Activated CD4-positive, alpha-beta T cell treated with anti-CD3 and anti-CD28 coated beads, Interleukin-2, amount 10 ng/mL, durations not matched to agents 24 days and 14 days (primary cell): ENCODE measurements around the gene EVPLL. TPM values are rescaled to one million over a fixed set of nuclear protein-coding genes. Genes with fewer than 3 reads are reported as not detected.
"Not testable (repeated sequence)": the region's sequence is repeated elsewhere in the genome, so short reads cannot be mapped to it uniquely, and the experiment has no call there.

Source experiments
- DNase-seq: peaks from one replicate; pipeline ENCODE4 v3.0.0; 2022
- H3K27ac Mint-ChIP-seq: one replicate; pipeline ENCODE4 v1.8.0; 2022; ENCODE audit warnings: mild to moderate bottlenecking, mixed read lengths
- H3K27me3 Mint-ChIP-seq: one replicate; pipeline ENCODE4 v1.8.0; 2022; ENCODE audit warnings: mixed read lengths
- H3K36me3 Mint-ChIP-seq: one replicate; pipeline ENCODE4 v1.8.0; 2022; ENCODE audit warnings: low read depth, mild to moderate bottlenecking, mixed read lengths
- H3K4me1 Mint-ChIP-seq: one replicate; pipeline ENCODE4 v1.8.0; 2021; ENCODE audit warnings: mixed read lengths
- H3K4me3 Mint-ChIP-seq: one replicate; pipeline ENCODE4 v1.8.0; 2022; ENCODE audit warnings: mild to moderate bottlenecking, moderate library complexity, mixed read lengths
- H3K9me3 Mint-ChIP-seq: one replicate; pipeline ENCODE4 v1.8.0; 2021; ENCODE audit warnings: mixed read lengths
- intact Hi-C: fragments of 100-400 bp; cut with micrococcal nuclease; formaldehyde crosslinking; loops from one replicate; pipeline ENCODE4 v1.15.1; 2023
- total RNA-seq: library from RNA; stranded (reverse); gene quantifications from 2 replicates; pipeline ENCODE4 v1.2.3, GENCODE V29; 2022

EVPLL gene
- total RNA-seq, 1 donor from 2014 or later: not detected

DNA sequence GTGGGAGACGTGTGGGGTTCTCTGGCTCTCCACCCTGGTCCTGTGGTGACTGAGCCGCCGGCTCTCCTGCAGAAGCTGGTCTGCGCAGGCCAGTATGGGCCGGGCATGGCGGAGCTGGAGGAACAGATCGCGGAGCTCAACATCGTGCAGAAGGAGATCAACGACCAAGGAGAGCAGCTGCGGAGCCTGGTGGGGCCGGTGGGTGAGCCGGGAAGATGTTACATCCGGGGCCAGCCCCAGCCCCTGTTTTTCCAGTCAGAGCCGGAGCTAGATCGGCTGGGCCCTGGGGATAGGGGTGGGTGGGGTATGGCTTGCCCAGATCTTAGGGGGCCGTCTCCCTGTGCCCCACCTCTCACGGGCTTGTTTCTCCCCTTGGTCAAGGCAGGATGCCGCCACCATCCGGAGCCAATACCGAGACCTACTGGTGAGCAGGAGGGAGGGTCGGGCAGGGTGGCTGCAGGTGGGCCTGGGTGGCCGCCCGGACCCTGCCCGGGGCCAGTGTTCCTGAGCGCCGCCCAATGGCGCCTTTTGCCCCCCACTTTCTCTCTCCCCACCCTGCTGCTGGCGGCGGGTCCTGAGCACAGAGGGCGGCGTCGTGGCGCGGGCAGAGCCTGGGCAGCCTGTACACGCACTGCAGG, 5.0 kb downstream of the EVPLL start:
- H3K36me3 Mint-ChIP-seq: no peaks in the 10 kb centered on the region
- H3K4me1 Mint-ChIP-seq: peaks cover 2% of the 10 kb centered on the region
- no peaks in the 10 kb centered on the region for H3K9me3 Mint-ChIP-seq
- H3K27me3 Mint-ChIP-seq: peaks cover 22% of the 10 kb centered on the region
- no peak overlapping the region for H3K4me3 Mint-ChIP-seq
- intact Hi-C loops: no loop called here
- no peak overlapping the region for H3K27ac Mint-ChIP-seq
- DNase-seq: peak; percentile 45

DNA sequence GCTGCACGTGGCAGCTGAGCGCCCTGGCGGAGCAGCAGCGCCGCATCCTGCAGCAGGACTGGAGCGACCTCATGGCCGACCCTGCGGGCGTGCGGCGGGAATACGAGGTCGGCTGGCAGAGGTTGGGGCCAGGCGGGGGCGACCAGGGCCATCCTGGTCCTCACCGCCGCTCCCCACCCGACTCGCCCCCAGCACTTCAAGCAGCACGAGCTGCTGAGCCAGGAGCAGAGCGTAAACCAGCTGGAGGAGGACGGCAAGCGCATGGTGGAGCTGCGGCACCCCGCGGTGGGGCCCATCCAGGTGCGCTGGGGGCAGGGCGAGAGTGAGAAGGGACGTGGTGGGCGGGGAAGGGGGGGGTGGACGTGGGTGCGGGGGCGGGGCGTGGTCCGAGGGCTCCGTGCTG, 5.5 kb downstream of the EVPLL start:
- intact Hi-C loops, H3K27ac Mint-ChIP-seq, H3K9me3 Mint-ChIP-seq, H3K4me1 Mint-ChIP-seq, H3K36me3 Mint-ChIP-seq: not testable (repeated sequence)
- H3K4me3 Mint-ChIP-seq: peak overlapping the region; percentile 41
- H3K27me3 Mint-ChIP-seq: peaks cover 23% of the 10 kb centered on the region
- DNase-seq: peak; percentile 56

DNA sequence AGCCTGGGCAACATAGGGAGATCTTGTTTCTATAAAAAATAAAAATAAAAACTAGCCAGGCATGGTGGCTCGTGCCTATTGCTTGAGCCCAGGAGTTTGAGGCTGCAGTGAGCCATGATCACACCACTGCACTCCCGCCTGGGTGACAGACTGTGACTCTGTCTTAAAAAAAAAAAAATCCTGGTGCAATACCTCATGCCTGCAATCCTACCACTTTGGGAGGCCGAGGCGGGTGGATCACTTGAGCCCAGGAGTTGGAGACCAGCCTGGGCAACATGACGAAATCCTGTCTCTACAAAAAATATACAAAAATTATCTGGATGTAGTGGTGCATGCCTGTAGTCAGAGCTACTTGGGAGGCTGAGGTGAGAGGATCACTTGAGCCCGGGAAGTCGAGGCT, 6.7 kb downstream of the EVPLL start:
- H3K36me3 Mint-ChIP-seq, H3K9me3 Mint-ChIP-seq, H3K4me1 Mint-ChIP-seq, intact Hi-C loops, H3K27ac Mint-ChIP-seq, H3K4me3 Mint-ChIP-seq: not testable (repeated sequence)
- peak; percentile 34 for DNase-seq
- peaks cover 23% of the 10 kb centered on the region for H3K27me3 Mint-ChIP-seq

DNA sequence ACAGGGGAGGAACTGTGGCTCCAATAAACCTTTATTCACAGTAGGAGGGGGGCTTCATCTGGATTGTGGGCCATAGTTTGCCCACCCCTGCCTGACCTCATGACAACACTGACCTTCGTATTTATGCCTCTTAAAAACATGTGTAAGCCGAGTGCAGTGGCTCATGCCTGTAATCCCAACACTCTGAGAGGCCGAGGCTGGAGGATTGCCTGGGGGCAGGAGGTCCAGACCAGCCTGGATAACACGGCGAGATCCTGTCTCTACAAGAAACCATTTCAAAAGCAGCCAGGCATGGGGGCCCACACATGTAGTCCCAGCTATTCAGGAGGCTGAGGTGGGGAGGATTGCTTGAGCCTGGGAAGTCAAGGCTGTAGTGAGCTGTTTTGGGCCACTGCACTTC, 10.0 kb downstream of the EVPLL start:
- peaks cover 19% of the 10 kb centered on the region for H3K27me3 Mint-ChIP-seq
- H3K9me3 Mint-ChIP-seq, H3K4me1 Mint-ChIP-seq, H3K4me3 Mint-ChIP-seq, intact Hi-C loops, H3K27ac Mint-ChIP-seq, H3K36me3 Mint-ChIP-seq: not testable (repeated sequence)
- peak; percentile 44 for DNase-seq

DNA sequence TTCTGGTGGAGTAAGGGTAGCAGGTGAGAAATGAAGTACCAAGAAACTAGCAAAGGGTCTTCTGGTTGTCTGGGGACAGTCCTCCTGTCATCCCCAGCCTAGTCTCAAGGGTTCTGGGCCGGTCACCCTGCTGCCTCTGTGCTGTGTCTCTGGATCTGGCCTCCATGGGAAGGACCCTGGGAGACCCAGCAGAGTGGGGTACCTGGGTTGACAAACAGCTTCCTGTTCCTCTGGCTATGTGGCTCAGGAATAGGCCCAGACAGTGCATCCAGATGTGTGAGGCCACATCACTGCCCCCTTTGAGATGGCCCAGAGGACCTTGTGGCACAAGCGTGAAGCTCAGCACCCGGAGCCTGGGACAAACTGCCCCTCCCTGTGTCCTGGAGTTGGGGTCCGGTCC, 10.7 kb downstream of the EVPLL start:
- H3K4me3 Mint-ChIP-seq, intact Hi-C loops, H3K9me3 Mint-ChIP-seq, H3K27ac Mint-ChIP-seq, H3K4me1 Mint-ChIP-seq, H3K36me3 Mint-ChIP-seq: not testable (repeated sequence)
- peaks cover 19% of the 10 kb centered on the region for H3K27me3 Mint-ChIP-seq
- peak; percentile 53 for DNase-seq

DNA sequence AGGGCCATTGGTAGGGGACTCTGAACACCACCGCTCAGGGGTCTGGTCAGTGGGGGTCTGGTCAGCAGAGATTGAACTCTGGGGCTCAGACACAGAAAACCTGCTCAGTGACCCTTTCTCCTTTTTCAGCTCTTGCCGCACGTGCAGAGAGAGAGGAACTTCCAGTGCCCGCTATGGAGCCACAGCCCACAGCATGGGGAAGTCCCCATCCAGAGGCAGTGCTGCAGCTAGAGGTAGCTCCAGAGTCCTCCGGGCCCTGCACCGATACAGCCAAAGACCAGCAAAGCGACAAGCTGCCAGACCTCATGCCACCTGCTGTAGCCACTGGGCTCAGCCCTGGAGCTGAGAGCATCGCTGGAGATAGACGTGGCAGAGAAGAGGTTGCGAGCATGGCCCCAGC, 11.2 kb downstream of the EVPLL start:
- H3K27ac Mint-ChIP-seq, H3K4me3 Mint-ChIP-seq, intact Hi-C loops, DNase-seq, H3K36me3 Mint-ChIP-seq, H3K4me1 Mint-ChIP-seq, H3K9me3 Mint-ChIP-seq: not testable (repeated sequence)
- peaks cover 18% of the 10 kb centered on the region for H3K27me3 Mint-ChIP-seq

DNA sequence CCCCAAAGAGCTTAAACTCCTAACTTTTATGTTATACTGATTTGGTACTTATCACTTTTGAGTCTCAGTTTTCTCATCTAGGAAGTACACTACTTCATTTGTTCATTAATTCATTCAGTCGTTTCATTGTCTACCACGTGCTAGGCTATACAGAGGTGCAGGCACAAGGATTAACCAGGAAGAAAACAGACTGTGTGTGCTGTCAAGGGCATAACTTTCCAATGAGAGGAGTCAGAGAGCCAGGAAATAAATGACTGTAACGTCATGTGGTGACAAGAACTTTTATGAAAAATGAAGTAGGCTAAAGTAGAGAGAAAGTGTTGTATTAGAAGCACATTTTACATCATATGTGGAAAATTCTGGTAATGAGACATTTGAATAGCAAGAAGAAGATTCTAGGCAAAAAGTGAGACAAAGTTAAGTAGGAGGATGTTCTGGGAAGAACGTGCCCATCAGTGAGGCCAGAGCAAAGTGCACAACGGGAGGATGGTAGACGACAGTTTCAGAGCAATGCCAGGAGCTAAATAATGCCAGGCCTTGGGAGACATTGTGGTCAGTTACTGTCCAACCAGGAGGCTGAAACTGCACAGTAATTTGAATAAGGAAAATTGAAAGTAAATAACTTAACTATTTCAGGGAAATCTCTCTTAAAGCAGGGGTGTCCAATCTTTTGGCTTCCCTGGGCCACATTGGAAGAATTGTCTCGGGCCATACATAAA, 24.5 kb downstream of the EVPLL start:
- DNase-seq, H3K4me3 Mint-ChIP-seq, H3K27me3 Mint-ChIP-seq, intact Hi-C loops, H3K4me1 Mint-ChIP-seq, H3K27ac Mint-ChIP-seq, H3K36me3 Mint-ChIP-seq, H3K9me3 Mint-ChIP-seq: not testable (repeated sequence)

DNA sequence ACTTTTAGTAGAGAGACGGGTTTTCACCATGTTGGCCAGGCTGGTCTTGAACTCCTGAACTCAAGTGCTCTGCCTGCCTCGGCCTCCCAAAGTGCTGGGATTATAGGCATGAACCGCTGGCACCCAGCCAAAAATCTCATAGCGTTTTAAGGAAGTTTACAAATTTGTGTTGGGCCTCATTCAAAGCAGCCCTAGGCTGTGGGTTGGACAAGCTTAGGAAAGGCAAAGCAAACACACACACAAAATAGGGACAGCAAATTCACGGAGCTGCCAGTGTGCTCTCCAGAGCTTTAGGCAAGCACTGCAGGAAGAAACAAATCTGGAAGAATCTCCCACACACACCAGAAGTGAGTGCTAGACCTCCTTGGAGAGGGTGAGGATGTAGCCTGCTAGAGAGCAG, 25.6 kb downstream of the EVPLL start:
- intact Hi-C loops, H3K4me3 Mint-ChIP-seq, H3K9me3 Mint-ChIP-seq, H3K36me3 Mint-ChIP-seq, H3K4me1 Mint-ChIP-seq, H3K27me3 Mint-ChIP-seq, H3K27ac Mint-ChIP-seq, DNase-seq: not testable (repeated sequence)

DNA sequence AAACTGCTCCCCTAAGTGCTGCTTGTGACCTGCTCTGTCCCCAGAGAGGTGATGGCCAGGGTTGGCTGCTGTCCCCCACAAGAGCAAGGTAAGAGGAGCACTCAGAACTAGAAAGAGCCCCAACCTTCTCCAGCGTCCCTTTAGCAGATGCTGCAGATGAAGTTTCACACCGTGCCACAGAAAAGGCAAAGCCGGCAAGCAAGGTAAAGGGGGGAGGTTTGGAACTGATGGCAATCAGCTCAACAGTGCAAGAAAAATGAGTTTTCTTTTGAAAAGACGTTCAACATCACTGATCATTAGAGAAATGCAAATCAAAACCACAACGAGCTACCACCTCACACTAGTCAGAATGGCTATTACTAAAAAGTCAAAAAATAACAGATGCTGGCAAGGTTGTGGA, 26.0 kb downstream of the EVPLL start:
- H3K4me1 Mint-ChIP-seq, H3K9me3 Mint-ChIP-seq, DNase-seq, intact Hi-C loops, H3K27me3 Mint-ChIP-seq, H3K27ac Mint-ChIP-seq, H3K36me3 Mint-ChIP-seq, H3K4me3 Mint-ChIP-seq: not testable (repeated sequence)

DNA sequence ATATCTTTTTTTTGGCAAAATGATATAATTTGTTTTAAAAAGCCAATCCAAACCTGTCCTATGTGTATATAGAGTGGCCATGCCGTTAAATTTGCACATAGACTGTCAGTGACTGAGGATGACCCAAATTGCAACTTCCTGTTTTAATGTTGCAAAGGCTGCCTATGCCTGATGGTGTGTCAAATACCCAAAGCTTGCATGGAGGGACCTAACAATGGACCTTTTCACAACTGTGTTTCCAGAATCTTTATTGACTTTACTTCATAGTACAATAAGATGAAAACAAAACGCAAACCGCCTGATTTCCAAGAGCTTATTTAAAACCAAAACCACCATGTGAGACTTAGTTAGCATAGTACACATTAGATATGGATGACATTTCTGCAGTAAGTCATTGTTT, 31.3 kb downstream of the EVPLL start:
- H3K27ac Mint-ChIP-seq: peak overlapping the region; percentile 20
- H3K36me3 Mint-ChIP-seq, intact Hi-C loops, H3K9me3 Mint-ChIP-seq, H3K27me3 Mint-ChIP-seq: not testable (repeated sequence)
- H3K4me3 Mint-ChIP-seq: peak overlapping the region; percentile 34
- peaks cover 21% of the 10 kb centered on the region for H3K4me1 Mint-ChIP-seq
- peak; percentile 59 for DNase-seq

DNA sequence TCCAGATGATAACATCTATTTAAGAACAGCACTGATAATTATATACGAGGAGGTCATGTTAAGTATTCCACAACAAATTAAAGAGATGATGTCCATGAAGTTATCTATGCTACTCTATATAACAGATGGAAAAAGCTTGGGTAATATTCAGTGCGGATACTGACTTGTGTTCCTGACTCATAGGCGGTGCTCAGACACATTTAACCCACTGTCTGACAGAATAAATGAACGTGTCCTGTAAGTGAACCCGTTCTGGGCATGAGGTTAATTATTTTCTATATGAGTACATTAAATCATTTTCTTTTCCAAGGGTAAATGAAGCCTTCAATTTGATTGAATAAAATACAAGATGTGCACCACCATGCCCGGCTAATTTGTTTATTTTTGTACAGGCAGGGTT, 31.7 kb downstream of the EVPLL start:
- Mint-ChIP-seq H3K27ac (peak overlapping the region; percentile 20), H3K4me3 (peak overlapping the region; percentile 34)
- intact Hi-C loops: not testable (repeated sequence)

DNA sequence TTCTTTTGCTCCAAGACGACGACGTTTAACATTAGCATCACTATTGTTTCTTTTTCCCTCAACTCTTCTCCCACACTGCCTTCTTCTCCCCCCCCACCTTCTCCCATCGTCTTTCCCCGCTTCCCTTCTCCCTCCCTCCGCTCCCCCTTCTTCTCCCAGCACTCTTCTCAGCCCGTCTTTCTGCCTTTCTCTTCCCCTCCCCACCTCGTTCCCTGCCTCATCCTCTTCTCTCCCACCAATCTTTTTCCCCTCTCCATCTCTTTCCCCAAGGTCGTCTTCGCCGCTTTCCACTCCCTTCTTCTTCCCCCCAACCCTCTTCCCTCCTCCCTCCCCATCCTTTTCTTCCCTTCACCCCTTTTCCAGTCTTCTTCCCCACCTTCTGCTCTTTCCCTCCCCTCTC, 33.2 kb downstream of the EVPLL start:
- peak overlapping the region; percentile 72 for H3K27ac Mint-ChIP-seq
- intact Hi-C loops, DNase-seq, H3K27me3 Mint-ChIP-seq, H3K9me3 Mint-ChIP-seq, H3K36me3 Mint-ChIP-seq: not testable (repeated sequence)
- H3K4me1 Mint-ChIP-seq: peaks cover 21% of the 10 kb centered on the region
- H3K4me3 Mint-ChIP-seq: peak overlapping the region; percentile 92

More for the DNA sequence above, 31.7 kb downstream of the EVPLL start:
- H3K36me3 Mint-ChIP-seq, H3K9me3 Mint-ChIP-seq, H3K27me3 Mint-ChIP-seq, DNase-seq: not testable (repeated sequence)
- H3K4me1 Mint-ChIP-seq: peaks cover 21% of the 10 kb centered on the region

DNA sequence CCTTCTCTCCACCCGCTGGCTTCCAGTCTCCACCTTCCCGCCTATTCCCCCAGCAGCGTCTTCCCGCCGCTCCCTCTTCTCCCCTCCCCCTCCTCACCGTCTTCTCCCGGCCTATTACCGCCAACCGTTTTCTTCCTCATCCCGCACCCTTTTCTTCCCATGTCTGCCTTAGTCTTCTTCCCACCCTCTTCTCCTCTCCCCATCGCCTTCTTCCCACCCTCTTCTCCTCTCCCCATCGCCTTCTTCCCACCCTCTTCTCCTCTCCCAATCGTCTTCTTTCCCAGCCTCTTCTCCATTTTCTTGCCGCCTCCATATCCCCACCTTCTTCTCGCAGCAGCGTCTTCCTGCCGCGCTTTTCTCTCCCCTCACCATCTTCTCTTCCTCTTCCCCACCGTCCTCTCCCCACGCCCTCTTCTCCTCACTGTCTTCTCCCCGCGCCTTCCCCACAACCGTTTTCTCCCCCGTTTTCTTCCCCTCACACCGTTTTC, 33.8 kb downstream of the EVPLL start:
- H3K36me3 Mint-ChIP-seq, H3K27me3 Mint-ChIP-seq, H3K9me3 Mint-ChIP-seq, intact Hi-C loops: not testable (repeated sequence)
- peak; percentile 74 for DNase-seq
- Mint-ChIP-seq H3K4me3 (peak overlapping the region; percentile 92), H3K27ac (peak overlapping the region; percentile 83), H3K4me1 (peaks cover 21% of the 10 kb centered on the region)

DNA sequence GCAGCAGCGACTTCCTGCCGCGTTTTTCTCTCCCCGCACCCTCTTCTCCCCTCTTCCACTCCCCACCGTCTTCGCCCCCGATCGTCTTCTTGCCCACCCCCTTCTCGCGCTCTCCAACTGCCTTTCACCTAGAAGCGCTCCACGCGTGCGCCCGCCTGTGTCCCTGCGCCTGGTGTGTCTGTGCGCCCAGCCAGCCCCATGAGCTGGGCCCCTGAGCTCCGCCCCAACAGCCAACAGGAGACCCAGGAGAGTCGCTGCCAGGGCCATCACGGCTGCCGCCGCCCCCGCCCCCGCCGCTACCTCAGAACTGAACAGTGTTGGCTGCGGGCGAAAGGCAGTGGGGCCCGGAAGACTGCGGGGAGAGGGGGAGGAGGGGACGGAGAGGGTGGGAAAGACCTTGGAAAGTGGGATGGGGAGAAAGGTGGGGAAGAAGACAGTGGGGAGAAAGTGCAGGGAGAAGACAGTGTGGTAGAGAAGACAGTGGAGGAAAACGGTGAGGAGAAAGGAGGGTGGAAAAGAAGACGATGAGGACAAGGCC, 34.5 kb downstream of the EVPLL start:
- H3K27me3 Mint-ChIP-seq, intact Hi-C loops, H3K4me3 Mint-ChIP-seq, H3K9me3 Mint-ChIP-seq, DNase-seq, H3K36me3 Mint-ChIP-seq, H3K27ac Mint-ChIP-seq: not testable (repeated sequence)
- H3K4me1 Mint-ChIP-seq: peaks cover 21% of the 10 kb centered on the region
